RPMI7951 (cell line): Measurements from ENCODE around the gene C5orf22. TPM values are rescaled to one million over a fixed set of nuclear protein-coding genes. Genes with fewer than 3 reads are reported as not detected.
"Not testable (repeated sequence)": the region's sequence is repeated elsewhere in the genome, so short reads cannot be mapped to it uniquely, and the experiment has no call there.

Experiments used
- DNase-seq: peaks from one replicate; pipeline ENCODE4 v3.0.0-alpha.2; 2012; ENCODE audit warnings: low read depth
- total RNA-seq: library from RNA; depleted of rRNA; stranded (reverse); fragments of >200 nt; shearing (Covaris generic); gene quantifications from 2 replicates; pipeline ENCODE4 v1.2.3, GENCODE V29; 2014

C5orf22 gene
- total RNA-seq, 1 experiment from 2014 or later, result 17.7 TPM

GRCh38 chr5:31553863-31554262 lies 21.8 kb downstream of the C5orf22 start:
- DNase-seq, result no peak

GRCh38 chr5:31554552-31554951 lies 22.5 kb downstream of the C5orf22 start:
- DNase-seq, result no peak

- no peak for DNase-seq
Measured at GRCh38 chr5:31556461-31556860, 24.4 kb downstream of the C5orf22 start.

- no peak for DNase-seq
Measured at GRCh38 chr5:31559942-31560341, 27.8 kb downstream of the C5orf22 start.

- no peak for DNase-seq
Measured at GRCh38 chr5:31561946-31562345, 29.8 kb downstream of the C5orf22 start.

GRCh38 chr5:31563216-31563615 lies 31.1 kb downstream of the C5orf22 start:
- no peak for DNase-seq

GRCh38 chr5:31566362-31566761 lies 34.3 kb downstream of the C5orf22 start:
- not testable (repeated sequence) for DNase-seq

- DNase-seq, result no peak
Measured at GRCh38 chr5:31568302-31568835, 36.3 kb downstream of the C5orf22 start.

GRCh38 chr5:31569068-31569467 lies 37.0 kb downstream of the C5orf22 start:
- no peak for DNase-seq

GRCh38 chr5:31573494-31574142 lies 41.5 kb downstream of the C5orf22 start:
- no peak for DNase-seq

- no peak for DNase-seq
Measured at GRCh38 chr5:31574772-31575171, 42.7 kb downstream of the C5orf22 start.

GRCh38 chr5:31577438-31577837 lies 45.3 kb downstream of the C5orf22 start:
- no peak for DNase-seq

GRCh38 chr5:31579558-31579957 lies 47.5 kb downstream of the C5orf22 start:
- DNase-seq, result no peak

GRCh38 chr5:31581498-31582099 lies 49.5 kb downstream of the C5orf22 start:
- peak; percentile 26 for DNase-seq

- no peak for DNase-seq
Measured at GRCh38 chr5:31583129-31583528, 51.0 kb downstream of the C5orf22 start.

- no peak for DNase-seq
Measured at GRCh38 chr5:31585166-31585894, 53.2 kb downstream of the C5orf22 start.

- no peak for DNase-seq
Measured at GRCh38 chr5:31585895-31586270, 53.8 kb downstream of the C5orf22 start.

GRCh38 chr5:31587546-31587945 lies 55.4 kb downstream of the C5orf22 start:
- DNase-seq, result no peak

- no peak for DNase-seq
Measured at GRCh38 chr5:31593665-31594064, 61.6 kb downstream of the C5orf22 start.

GRCh38 chr5:31596354-31596753 lies 64.3 kb downstream of the C5orf22 start:
- DNase-seq, result no peak

- no peak for DNase-seq
Measured at GRCh38 chr5:31598640-31599611, 66.8 kb downstream of the C5orf22 start.

- not testable (repeated sequence) for DNase-seq
Measured at GRCh38 chr5:31602305-31602704, 70.2 kb downstream of the C5orf22 start.
